Measurements from ENCODE around the gene CUBN.
"Not testable (repeated sequence)": the region's sequence is repeated elsewhere in the genome, so short reads cannot be mapped to it uniquely, and the experiment has no call there.

Gene CUBN

GRCh38 chr10:17138460-17139042 is 8.9 kb upstream of the CUBN start:
- no peak for DNase-seq

- no peak for DNase-seq
These were observed 5.2 kb upstream of the CUBN start for GRCh38 chr10:17134737-17135260.

GRCh38 chr10:17134282-17134681 is 4.7 kb upstream of the CUBN start:
- DNase-seq: no peak

GRCh38 chr10:17128261-17128660 is 1.4 kb downstream of the CUBN start:
- no peak for DNase-seq

GRCh38 chr10:17126327-17126726 is 3.3 kb downstream of the CUBN start:
- no peak for DNase-seq

GRCh38 chr10:17125206-17125893 is 4.3 kb downstream of the CUBN start:
- DNase-seq: no peak

- DNase-seq: no peak
These were observed 5.7 kb downstream of the CUBN start for GRCh38 chr10:17123961-17124360.

GRCh38 chr10:17122726-17123661 is 6.6 kb downstream of the CUBN start:
- DNase-seq: no peak

- DNase-seq: no peak
These were observed 7.6 kb downstream of the CUBN start for GRCh38 chr10:17122052-17122451.

GRCh38 chr10:17120694-17121093 is 8.9 kb downstream of the CUBN start:
- DNase-seq: no peak

- DNase-seq: no peak
These were observed 9.8 kb downstream of the CUBN start for GRCh38 chr10:17119845-17120244.

GRCh38 chr10:17116193-17116592 is 13.4 kb downstream of the CUBN start:
- DNase-seq: no peak

- no peak for DNase-seq
These were observed 13.9 kb downstream of the CUBN start for GRCh38 chr10:17115683-17116082.

- DNase-seq: not testable (repeated sequence)
These were observed 14.7 kb downstream of the CUBN start for GRCh38 chr10:17114878-17115444.

GRCh38 chr10:17113889-17114540 is 15.6 kb downstream of the CUBN start:
- no peak for DNase-seq

- DNase-seq: no peak
These were observed 16.3 kb downstream of the CUBN start for GRCh38 chr10:17113346-17113745.

- no peak for DNase-seq
These were observed 17.0 kb downstream of the CUBN start for GRCh38 chr10:17112566-17112965.

- no peak for DNase-seq
These were observed 20.0 kb downstream of the CUBN start for GRCh38 chr10:17109475-17110207.

GRCh38 chr10:17109046-17109445 is 20.6 kb downstream of the CUBN start:
- no peak for DNase-seq

GRCh38 chr10:17106991-17107390 is 22.6 kb downstream of the CUBN start:
- no peak for DNase-seq

GRCh38 chr10:17101910-17102266 is 27.7 kb downstream of the CUBN start:
- DNase-seq: no peak

All from activated naive CD4-positive, alpha-beta T cell (primary cell).